A549 (cell line): ENCODE data around the gene FAM156A.
"Not testable (repeated sequence)": the region's sequence is repeated elsewhere in the genome, so short reads cannot be mapped to it uniquely, and the experiment has no call there.

Experiments used
- GATA3 ChIP-seq: IDR thresholded peaks from 2 replicates; pipeline ENCODE4 v1.6.1; 2012; ENCODE audit warnings: borderline replicate concordance
- JUNB ChIP-seq: fragments of >200 bp; sonication (Bioruptor Twin); formaldehyde crosslinking; IDR thresholded peaks from 2 replicates; pipeline ENCODE4 v1.6.1; 2016
- POLR2A ChIP-seq: IDR thresholded peaks from 2 replicates; pipeline ENCODE4 v1.6.1; 2012; ENCODE audit warnings: mild to moderate bottlenecking, low read length
- TF ChIP-seq, protein P1 (sequence below): fragments of 200-600 bp; sonication (generic); IDR thresholded peaks from 2 replicates; pipeline ENCODE4 v1.6.1; 2016; ENCODE audit warnings: antibody characterized with exemption, mild to moderate bottlenecking, moderate library complexity
- TF ChIP-seq, protein P2 (sequence below): fragments of >200 bp; sonication (Bioruptor Twin); formaldehyde crosslinking; IDR thresholded peaks from 3 replicates; pipeline ENCODE4 v1.5.1; 2016

DNA sequence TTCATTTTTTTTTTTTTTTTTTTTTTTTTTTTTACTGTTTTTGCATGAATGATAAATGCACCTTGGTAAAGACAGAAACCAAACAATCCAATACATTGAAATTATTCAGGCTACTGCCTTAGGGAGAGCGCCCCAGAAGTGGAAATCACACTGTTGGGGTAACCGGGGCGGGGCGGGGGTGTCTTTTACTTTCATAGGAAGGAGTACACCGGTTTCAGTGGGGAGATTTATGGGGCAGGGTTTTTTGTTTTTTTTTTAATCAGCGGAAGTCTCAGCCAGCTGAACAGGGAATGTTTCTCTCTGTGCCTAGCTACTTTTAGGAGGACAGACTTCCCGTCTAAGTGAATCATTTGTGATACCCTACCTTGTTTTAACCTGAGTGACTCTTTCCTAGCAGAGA is 643 bp upstream of the FAM156A start:
- TF ChIP-seq, protein P1, sequence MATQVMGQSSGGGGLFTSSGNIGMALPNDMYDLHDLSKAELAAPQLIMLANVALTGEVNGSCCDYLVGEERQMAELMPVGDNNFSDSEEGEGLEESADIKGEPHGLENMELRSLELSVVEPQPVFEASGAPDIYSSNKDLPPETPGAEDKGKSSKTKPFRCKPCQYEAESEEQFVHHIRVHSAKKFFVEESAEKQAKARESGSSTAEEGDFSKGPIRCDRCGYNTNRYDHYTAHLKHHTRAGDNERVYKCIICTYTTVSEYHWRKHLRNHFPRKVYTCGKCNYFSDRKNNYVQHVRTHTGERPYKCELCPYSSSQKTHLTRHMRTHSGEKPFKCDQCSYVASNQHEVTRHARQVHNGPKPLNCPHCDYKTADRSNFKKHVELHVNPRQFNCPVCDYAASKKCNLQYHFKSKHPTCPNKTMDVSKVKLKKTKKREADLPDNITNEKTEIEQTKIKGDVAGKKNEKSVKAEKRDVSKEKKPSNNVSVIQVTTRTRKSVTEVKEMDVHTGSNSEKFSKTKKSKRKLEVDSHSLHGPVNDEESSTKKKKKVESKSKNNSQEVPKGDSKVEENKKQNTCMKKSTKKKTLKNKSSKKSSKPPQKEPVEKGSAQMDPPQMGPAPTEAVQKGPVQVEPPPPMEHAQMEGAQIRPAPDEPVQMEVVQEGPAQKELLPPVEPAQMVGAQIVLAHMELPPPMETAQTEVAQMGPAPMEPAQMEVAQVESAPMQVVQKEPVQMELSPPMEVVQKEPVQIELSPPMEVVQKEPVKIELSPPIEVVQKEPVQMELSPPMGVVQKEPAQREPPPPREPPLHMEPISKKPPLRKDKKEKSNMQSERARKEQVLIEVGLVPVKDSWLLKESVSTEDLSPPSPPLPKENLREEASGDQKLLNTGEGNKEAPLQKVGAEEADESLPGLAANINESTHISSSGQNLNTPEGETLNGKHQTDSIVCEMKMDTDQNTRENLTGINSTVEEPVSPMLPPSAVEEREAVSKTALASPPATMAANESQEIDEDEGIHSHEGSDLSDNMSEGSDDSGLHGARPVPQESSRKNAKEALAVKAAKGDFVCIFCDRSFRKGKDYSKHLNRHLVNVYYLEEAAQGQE = not testable (repeated sequence)
- not testable (repeated sequence) for TF ChIP-seq POLR2A, GATA3, JUNB
- TF ChIP-seq, protein P2, sequence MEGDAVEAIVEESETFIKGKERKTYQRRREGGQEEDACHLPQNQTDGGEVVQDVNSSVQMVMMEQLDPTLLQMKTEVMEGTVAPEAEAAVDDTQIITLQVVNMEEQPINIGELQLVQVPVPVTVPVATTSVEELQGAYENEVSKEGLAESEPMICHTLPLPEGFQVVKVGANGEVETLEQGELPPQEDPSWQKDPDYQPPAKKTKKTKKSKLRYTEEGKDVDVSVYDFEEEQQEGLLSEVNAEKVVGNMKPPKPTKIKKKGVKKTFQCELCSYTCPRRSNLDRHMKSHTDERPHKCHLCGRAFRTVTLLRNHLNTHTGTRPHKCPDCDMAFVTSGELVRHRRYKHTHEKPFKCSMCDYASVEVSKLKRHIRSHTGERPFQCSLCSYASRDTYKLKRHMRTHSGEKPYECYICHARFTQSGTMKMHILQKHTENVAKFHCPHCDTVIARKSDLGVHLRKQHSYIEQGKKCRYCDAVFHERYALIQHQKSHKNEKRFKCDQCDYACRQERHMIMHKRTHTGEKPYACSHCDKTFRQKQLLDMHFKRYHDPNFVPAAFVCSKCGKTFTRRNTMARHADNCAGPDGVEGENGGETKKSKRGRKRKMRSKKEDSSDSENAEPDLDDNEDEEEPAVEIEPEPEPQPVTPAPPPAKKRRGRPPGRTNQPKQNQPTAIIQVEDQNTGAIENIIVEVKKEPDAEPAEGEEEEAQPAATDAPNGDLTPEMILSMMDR = not testable (repeated sequence)
